CD14-positive monocyte (primary cell): ENCODE measurements around the gene VWA5B2. TPM values are rescaled to one million over a fixed set of nuclear protein-coding genes. Genes with fewer than 3 reads are reported as not detected.

ENCODE experiments used
- DNase-seq, 3 donors: peaks; one replicate each; pipeline ENCODE4 v3.0.0-alpha.2; 2011 to 2022
- H2AFZ ChIP-seq: 2 replicates; pipeline ENCODE4 v1.6.0; 2012; ENCODE audit warnings: mild to moderate bottlenecking, low read depth, low read length, inconsistent platforms; ENCODE audit not compliant: insufficient read depth, poor library complexity, severe bottlenecking
- H3K27ac ChIP-seq, 2 donors: 1 replicate in 1 of 2; 2 replicates in 1 of 2; pipeline ENCODE4 v1.5.1; 2012 to 2013; ENCODE audit warnings: low read length in 2 of 2, control low read depth in 1 of 2, inconsistent platforms in 1 of 2, low read depth in 1 of 2, mild to moderate bottlenecking in 1 of 2
- H3K27me3 ChIP-seq, 2 donors: one replicate each; pipeline versions ENCODE4 v1.6.0 to v1.6.1; 2011 to 2013; ENCODE audit warnings: low read length in 2 of 2; ENCODE audit not compliant: control insufficient read depth in 2 of 2, insufficient read depth in 2 of 2
- H3K36me3 ChIP-seq, 2 donors: replicated peaks in 1 of 2; 1 replicate in 1 of 2; 2 replicates in 1 of 2; pipeline versions ENCODE4 v1.5.1 to v1.6.1; 2012 to 2013; ENCODE audit warnings: low read length in 2 of 2, control low read depth in 1 of 2, inconsistent platforms in 1 of 2, mild to moderate bottlenecking in 1 of 2; ENCODE audit not compliant: insufficient read depth in 2 of 2, control insufficient read depth in 1 of 2
- H3K4me1 ChIP-seq, 2 donors: 1 replicate in 1 of 2; 2 replicates in 1 of 2; pipeline versions ENCODE4 v1.5.1 to v1.6.1; 2012 to 2013; ENCODE audit warnings: low read length in 2 of 2, control low read depth in 1 of 2, inconsistent platforms in 1 of 2, mild to moderate bottlenecking in 1 of 2, moderate library complexity in 1 of 2; ENCODE audit not compliant: insufficient read depth in 2 of 2, control insufficient read depth in 1 of 2
- H3K4me2 ChIP-seq: replicated peaks from 2 replicates; pipeline ENCODE3; 2012; ENCODE audit warnings: low read length, moderate library complexity, mild to moderate bottlenecking; ENCODE audit not compliant: poor library complexity, severe bottlenecking; ENCODE audit errors: extremely low read depth
- H3K4me3 ChIP-seq, 3 experiments: fragments of 200-600 bp in 1 of 3; sonication (generic) in 1 of 3; replicated peaks in 1 of 3; 1 replicate in 2 of 3; 2 replicates in 1 of 3; pipeline ENCODE4 v1.5.1; 2011 to 2013; ENCODE audit warnings: low read length in 3 of 3, mild to moderate bottlenecking in 3 of 3, control low read depth in 2 of 3, low read depth in 2 of 3, inconsistent platforms in 1 of 3, moderate library complexity in 1 of 3
- H3K79me2 ChIP-seq: 2 replicates; pipeline ENCODE4 v1.6.0; 2012; ENCODE audit warnings: mild to moderate bottlenecking, control low read depth, inconsistent platforms, low read length, moderate library complexity; ENCODE audit not compliant: insufficient read depth
- H3K9ac ChIP-seq: 2 replicates; pipeline ENCODE4 v1.6.0; 2017; ENCODE audit warnings: low read length, mild to moderate bottlenecking; ENCODE audit not compliant: insufficient read depth, poor library complexity, severe bottlenecking
- H3K9me3 ChIP-seq, 2 donors: replicated peaks in 1 of 2; 1 replicate in 1 of 2; 2 replicates in 1 of 2; pipeline versions ENCODE4 v1.5.1 to v1.6.1; 2012 to 2013; ENCODE audit warnings: low read length in 2 of 2, control low read depth in 1 of 2; ENCODE audit not compliant: control insufficient read depth in 1 of 2, insufficient read depth in 1 of 2
- H4K20me1 ChIP-seq: 2 replicates; pipeline ENCODE4 v1.6.0; 2012; ENCODE audit warnings: mild to moderate bottlenecking, low read length, control low read depth, moderate library complexity; ENCODE audit not compliant: insufficient read depth
- H3K27ac Mint-ChIP-seq, 7 donors: one replicate each; pipeline ENCODE4 v1.8.0; 2020; ENCODE audit warnings: mild to moderate bottlenecking in 7 of 7, mixed read lengths in 7 of 7, moderate library complexity in 6 of 7, inconsistent platforms in 2 of 7
- H3K27me3 Mint-ChIP-seq, 3 donors: one replicate each; pipeline ENCODE4 v1.8.0; 2021 to 2022; ENCODE audit warnings: low read depth in 3 of 3, mild to moderate bottlenecking in 3 of 3, mixed read lengths in 3 of 3, moderate library complexity in 3 of 3, inconsistent platforms in 1 of 3
- H3K36me3 Mint-ChIP-seq, 2 donors: one replicate each; pipeline ENCODE4 v1.8.0; 2020; ENCODE audit warnings: mixed read lengths in 2 of 2, inconsistent platforms in 1 of 2, mild to moderate bottlenecking in 1 of 2
- H3K4me1 Mint-ChIP-seq: one replicate; pipeline ENCODE4 v1.8.0; 2020; ENCODE audit warnings: mild to moderate bottlenecking, mixed read lengths
- H3K4me3 Mint-ChIP-seq, 2 donors: one replicate each; pipeline ENCODE4 v1.8.0; 2020; ENCODE audit warnings: mild to moderate bottlenecking in 2 of 2, mixed read lengths in 2 of 2, moderate library complexity in 1 of 2
- H3K9me3 Mint-ChIP-seq, 7 donors: one replicate each; pipeline ENCODE4 v1.8.0; 2020 to 2022; ENCODE audit warnings: mixed read lengths in 7 of 7, mild to moderate bottlenecking in 6 of 7, moderate library complexity in 6 of 7, inconsistent platforms in 2 of 7
- CTCF ChIP-seq: fragments of 200-600 bp; IDR thresholded peaks from one replicate; pipeline ENCODE4 v1.8.0; 2022; ENCODE audit warnings: antibody characterized with exemption, mild to moderate bottlenecking
- WGBS: methylation state at CpG from one replicate; pipeline ENCODE4 v1.1.5; 2013; ENCODE audit warnings: missing lambda C conversion rate; ENCODE audit not compliant: insufficient coverage; 5-methylcytosine and 5-hydroxymethylcytosine counted together
- intact Hi-C, 2 donors: fragments of 100-400 bp; cut with micrococcal nuclease; formaldehyde crosslinking; loops; one replicate each; pipeline versions ENCODE4 v1.15.0 to v1.15.1; 2023
- polyA plus RNA-seq, 3 donors: library from polyadenylated mRNA; depleted of rRNA in 1 of 3; unstranded in 2 of 3; stranded (reverse) in 1 of 3; fragments of 300-500 nt in 2 of 3; fragments of >200 nt in 1 of 3; fragmentation: Illumina TruSeq in 2 of 3; gene quantifications; 1 replicate in 2 of 3; 2 replicates in 1 of 3; pipeline ENCODE4 v1.2.3, GENCODE V29; 2012 to 2021

The VWA5B2 gene
- polyA plus RNA-seq, 3 donors = 0.32 TPM; not detected in 2

- H3K4me3 ChIP-seq = no peak overlapping the region
- Mint-ChIP-seq H3K27me3 (peaks cover 10 to 37% (median 33%) of the 10 kb centered on the region in 3 donors), H3K4me3 (peak overlapping the region in 1 of 2 donors; percentile 42), H3K36me3 (no peaks in the 10 kb centered on the region), H3K9me3 (no peaks in the 10 kb centered on the region), H3K4me1 (peaks cover 20% of the 10 kb centered on the region), H3K27ac (peak overlapping the region in 3 of 7 donors; percentile 25 to 42 (median 31))
- no peak overlapping the region for H3K9ac ChIP-seq
- H3K27ac ChIP-seq = no peak overlapping the region
- DNase-seq = no peak
- TF ChIP-seq CTCF = peak; percentile 19
- no peaks in the 10 kb centered on the region for H3K9me3 ChIP-seq
- no peak overlapping the region for H2AFZ ChIP-seq
- no peaks in the 10 kb centered on the region for H3K79me2 ChIP-seq
- peaks cover 0 to 3% of the 10 kb centered on the region in 2 donors for H3K27me3 ChIP-seq
- intact Hi-C loops = loop anchor here (10.0 kb wide), 1 partner anchor 390 kb away; no protein-coding TSS in a partner anchor
- no peaks in the 10 kb centered on the region for H3K36me3 ChIP-seq
- H3K4me1 ChIP-seq = peaks cover 10 to 12% of the 10 kb centered on the region in 2 donors
- 8% methylated on average over 2 of the region's 4 CpGs for WGBS
- no peak overlapping the region for H3K4me2 ChIP-seq
- H4K20me1 ChIP-seq = no peaks in the 10 kb centered on the region
Observed at GRCh38 chr3:184284696-184285095, 55.3 kb downstream of the VWA5B2 start.

GRCh38 chr3:184289426-184289938, 60.1 kb downstream of the VWA5B2 start:
- H2AFZ ChIP-seq = peak overlapping the region; percentile 21
- no peak overlapping the region for H3K4me2 ChIP-seq
- H3K27me3 Mint-ChIP-seq = peaks cover 6 to 31% (median 30%) of the 10 kb centered on the region in 3 donors
- no peak overlapping the region for H3K27ac Mint-ChIP-seq
- no peaks in the 10 kb centered on the region for H3K36me3 Mint-ChIP-seq
- H3K4me3 Mint-ChIP-seq = peak overlapping the region in 1 of 2 donors; percentile 21
- WGBS = 22% methylated on average over 5 of the region's 10 CpGs
- H3K9me3 ChIP-seq = no peaks in the 10 kb centered on the region
- peaks cover 0 to 3% of the 10 kb centered on the region in 2 donors for H3K27me3 ChIP-seq
- no peaks in the 10 kb centered on the region for H3K79me2 ChIP-seq
- H3K9me3 Mint-ChIP-seq = peaks cover 0 to 1% (median 0%) of the 10 kb centered on the region in 7 donors
- intact Hi-C loops = loop anchor here (2.0 to 10.0 kb wide), 2 partner anchors 63 to 395 kb away; no protein-coding TSS in a partner anchor
- peaks cover 5 to 7% of the 10 kb centered on the region in 2 donors for H3K4me1 ChIP-seq
- no peak overlapping the region for H3K4me3 ChIP-seq
- H3K36me3 ChIP-seq = no peaks in the 10 kb centered on the region
- peak; percentile 19 to 44 (median 33) for DNase-seq
- no peaks in the 10 kb centered on the region for H4K20me1 ChIP-seq
- H3K4me1 Mint-ChIP-seq = peaks cover 10% of the 10 kb centered on the region
- no peak overlapping the region for H3K9ac ChIP-seq
- no peak overlapping the region for H3K27ac ChIP-seq
- peak; percentile 82 for TF ChIP-seq CTCF
